Inflammatory macrophage treated with lipopolysaccharide for 4 hours (primary cell): ENCODE results near the gene SLC39A5.
"Not testable (repeated sequence)": the region's sequence is repeated elsewhere in the genome, so short reads cannot be mapped to it uniquely, and the experiment has no call there.

Experiments used
- DNase-seq: peaks from one replicate; pipeline ENCODE4 v3.0.0-alpha.2; 2020

The SLC39A5 gene

DNA sequence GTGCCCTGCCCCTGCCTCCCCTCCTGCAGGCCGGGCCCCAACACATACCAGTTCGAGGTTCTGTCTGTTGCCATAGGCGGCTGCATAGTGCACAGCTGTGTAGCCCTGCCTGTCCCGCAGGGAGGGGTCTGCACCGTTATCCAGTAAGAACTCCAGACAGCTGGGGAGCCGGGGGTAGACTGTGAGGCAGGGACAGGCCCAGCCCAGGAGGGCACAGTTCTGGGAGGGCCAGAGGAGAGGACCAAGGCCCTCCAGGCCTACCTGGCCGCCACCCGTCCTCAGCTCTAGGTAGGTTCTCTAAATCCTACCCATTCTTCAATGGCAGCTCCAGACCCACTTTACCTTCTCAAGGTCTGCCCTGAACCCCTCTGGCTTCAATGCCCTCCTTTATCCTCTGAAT lies 18.9 kb downstream of the SLC39A5 start:
- no peak for DNase-seq

DNA sequence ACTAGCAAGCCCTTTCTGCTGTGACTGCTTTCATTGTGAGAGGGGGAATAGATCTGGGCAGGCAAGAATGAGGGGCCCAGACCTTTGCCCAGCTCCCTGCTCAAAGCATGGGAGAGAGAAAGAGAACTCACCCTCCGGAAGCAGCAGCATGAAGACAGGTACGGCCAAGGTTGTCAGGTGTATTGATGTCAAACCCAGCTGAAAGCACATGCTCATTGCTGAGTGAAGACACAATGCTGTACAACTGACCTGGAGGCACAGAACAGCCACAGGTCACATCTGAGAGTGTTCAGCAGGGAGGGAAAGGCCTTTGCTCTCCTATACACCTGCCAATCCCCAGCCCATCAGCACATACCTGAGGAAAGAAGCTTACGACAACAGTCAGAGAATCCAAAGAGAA lies 22.8 kb downstream of the SLC39A5 start:
- DNase-seq = no peak

DNA sequence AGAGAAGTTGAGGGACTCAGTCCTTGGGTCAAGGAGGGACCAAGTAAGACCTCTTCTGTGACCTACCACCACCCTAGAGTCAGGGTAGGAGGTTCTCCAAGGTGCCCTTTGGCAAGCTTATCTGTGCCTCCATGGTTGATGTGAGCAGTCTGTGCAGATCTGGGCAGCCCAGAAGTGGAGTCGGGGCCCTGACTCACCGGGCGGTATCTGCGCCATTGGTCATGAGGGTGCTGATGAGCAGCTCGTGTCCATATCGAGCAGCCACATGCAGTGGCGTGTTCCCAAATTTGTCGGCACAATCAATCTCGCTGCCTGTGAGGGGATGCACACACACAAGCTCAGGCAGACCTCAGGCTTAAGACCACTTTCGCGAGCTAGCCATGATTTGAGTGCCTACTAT lies 23.2 kb downstream of the SLC39A5 start:
- no peak for DNase-seq

DNA sequence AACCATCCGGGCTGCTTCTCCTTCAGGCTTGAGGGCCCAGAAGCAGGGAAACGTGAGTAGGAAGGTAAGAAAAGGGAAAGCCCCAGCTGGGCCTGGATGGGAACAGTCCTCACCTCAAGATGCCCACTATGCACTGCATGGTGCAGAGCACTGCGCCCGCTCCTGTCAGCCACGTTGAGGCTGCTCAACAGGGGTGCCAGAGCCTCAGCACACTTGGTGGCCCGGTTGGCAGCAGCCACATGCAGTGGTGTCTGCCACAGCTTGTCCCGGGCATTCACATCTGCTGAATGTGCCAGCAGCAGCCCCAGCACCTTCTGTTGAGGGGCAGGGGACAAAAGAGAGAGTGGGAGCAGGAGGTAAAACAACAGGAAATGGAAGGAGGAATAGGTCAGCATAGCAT lies 25.8 kb downstream of the SLC39A5 start:
- no peak for DNase-seq

DNA sequence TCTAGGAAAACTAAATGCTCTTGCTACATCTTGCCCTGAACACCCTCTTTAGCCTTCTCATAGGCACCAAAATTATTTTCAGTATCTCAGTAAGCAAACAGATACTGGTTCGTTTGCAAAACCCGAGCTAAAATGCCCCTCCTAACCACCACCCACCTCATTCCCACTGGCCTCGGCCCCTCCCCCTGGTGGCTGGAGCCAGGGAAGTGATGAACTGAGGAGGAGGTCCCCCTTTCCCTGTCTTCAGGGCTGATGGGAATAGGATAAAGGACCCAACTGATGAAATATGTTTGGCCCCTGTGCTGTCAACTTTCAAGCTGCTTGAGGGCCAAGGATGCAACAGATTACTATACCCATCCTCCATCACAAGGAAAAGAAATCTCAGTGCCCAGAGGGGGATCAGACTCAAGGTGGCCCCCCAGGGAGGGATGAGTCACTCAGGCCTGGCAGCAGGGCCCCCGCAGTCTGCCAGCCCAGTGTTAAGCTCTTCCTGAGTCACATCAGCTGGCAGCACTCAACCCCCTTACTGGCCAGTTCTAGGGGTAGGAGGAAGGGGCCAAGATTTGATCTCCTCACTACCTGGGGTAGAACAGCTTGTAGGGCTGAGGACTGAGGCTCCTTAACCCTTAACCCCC lies 26.6 kb downstream of the SLC39A5 start:
- DNase-seq = no peak

DNA sequence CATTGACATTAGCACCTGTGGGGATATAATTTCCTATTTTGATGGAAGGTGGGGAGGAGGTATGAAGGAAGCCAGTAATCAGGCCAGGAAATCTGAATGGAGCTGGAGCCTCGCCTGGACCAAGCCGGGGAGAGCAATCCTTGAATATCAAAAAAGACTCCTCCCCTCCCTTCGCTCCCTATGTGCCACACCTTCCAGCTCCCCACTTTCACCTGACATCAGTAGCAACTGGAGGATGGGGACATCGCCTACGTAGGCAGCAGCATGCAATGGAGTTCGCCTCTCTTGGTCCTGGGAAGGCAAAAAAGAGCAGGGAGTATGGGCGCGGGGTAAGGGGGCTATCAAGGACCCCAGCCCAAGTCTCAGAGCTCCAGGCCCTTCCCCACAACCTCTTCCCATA lies 27.2 kb downstream of the SLC39A5 start:
- DNase-seq = no peak

DNA sequence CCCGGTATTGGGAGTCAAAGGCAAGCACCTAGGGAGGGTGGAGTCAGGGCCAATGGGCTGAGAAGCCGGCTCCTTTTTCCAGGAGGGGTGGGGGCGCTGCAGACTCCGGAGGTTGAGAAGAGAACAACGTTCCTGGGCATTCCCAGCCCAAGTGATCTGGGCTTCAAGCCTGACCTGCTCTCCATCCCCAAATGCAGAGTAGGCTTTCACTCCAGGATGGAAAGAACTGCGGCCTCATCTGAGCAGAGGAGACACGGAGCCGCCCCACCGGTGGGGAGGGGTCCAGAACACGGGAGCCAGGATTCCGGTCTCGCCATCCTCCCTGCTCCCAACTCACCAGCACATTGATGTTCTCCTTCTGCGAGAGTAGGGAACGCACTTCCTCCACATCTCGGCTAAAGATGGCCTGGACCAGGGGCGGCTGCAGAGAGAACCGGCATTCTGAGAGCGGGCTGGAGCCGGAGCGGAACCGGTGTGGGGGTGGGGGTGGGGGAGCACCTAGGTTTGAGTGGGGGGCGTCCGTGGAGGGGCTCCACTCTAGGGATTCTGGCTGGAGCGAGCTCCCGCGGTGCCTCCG lies 27.7 kb downstream of the SLC39A5 start:
- peak; percentile 10 for DNase-seq

DNA sequence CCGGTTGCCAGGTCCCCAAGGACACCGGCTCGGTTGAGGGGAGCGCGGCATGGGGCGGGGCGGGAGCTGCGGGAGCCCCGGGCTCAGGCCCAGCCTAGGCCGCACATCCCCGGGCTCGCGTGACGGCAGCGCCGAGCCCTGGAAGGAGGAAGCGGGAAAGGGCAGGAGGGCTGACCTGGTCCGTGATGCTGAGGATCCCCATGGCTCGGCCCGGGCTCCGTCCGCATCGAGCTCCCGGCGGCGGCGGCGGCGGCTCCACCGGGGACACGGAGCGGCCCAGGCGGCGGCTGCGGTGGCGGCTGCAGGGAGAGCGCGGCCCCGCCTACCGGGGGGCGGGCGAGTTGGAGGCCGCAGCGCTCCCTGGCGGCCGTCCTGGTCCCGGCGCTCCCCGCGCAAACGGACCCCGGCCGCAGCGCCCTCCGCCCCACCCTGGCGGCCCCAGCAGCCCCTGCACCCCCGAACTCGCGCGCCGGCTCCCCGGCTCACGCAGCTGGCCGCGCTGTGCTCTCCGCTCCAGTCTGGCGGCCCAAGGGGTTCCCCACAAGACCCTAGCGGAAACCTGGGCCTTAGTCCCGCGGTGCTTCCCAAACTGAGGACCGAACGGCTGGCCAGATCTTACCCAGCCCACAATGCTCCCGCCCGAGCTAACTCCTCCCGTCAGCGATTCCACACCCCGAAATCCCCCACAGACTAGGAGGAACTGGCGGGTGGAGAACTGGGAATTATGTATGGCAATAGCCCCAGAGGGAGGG lies 28.4 kb downstream of the SLC39A5 start, which contains the start of gene ANKRD52:
TSS of gene ANKRD52 (minus strand) at position 317 of the 752 bp plus-strand sequence. CDS start at position 202, 115 bp downstream.
- peak; percentile 74 for DNase-seq

DNA sequence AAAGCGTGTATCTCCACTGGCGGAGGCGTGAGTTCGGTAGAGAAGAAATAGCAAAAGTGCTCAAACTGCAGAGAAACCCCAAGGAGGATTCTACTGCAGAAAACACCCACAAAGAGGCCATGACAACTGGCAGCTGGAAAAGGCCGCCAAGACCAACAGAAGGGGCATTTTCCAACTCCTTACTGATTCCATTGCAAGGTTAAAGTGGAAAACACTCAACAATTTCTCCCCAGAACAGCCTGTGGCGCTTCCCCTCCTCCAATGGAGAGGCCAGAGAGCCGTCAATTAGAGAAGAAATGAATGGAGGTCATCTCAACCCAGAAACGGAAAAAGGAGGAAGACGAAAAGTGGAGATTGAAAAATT lies 29.0 kb downstream of the SLC39A5 start:
- DNase-seq = no peak

DNA sequence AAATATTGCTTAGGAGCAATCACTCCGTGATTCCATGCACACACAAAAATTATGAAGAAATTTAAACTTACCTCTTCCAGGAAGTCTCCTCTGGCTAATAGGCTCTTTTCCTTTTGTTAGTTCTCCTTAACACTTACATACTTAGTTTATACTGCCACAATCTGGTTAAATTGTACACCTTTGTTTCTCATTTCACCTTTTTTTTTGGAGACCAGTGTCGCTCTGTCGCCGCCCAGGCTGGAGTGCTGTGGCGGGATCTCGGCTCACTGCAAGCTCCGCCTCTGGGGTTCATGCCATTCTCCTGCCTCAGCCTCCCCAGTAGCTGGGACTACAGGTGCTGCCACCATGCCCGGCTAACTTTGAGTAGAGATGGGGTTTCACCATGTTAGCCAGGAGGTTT lies 30.5 kb downstream of the SLC39A5 start:
- no peak for DNase-seq

DNA sequence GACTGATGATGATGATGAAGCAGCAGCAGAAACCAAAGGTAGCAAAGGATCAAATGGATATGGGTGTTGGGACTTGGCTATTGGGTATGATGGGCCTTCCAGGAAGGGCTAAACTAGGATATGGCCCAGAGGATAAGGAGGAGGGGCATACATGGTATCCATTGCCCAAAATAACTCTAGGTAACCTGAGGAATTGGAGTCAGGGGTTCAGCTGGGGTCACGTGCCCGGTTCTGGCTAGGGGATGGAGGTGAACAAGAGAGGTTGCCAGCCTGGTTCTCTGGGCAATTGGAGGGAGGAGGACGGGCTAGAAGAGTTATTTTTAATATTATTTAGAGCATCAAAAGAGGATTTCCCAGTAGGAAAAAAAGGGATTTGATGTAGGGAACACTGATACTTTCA lies 31.1 kb downstream of the SLC39A5 start:
- DNase-seq = no peak

DNA sequence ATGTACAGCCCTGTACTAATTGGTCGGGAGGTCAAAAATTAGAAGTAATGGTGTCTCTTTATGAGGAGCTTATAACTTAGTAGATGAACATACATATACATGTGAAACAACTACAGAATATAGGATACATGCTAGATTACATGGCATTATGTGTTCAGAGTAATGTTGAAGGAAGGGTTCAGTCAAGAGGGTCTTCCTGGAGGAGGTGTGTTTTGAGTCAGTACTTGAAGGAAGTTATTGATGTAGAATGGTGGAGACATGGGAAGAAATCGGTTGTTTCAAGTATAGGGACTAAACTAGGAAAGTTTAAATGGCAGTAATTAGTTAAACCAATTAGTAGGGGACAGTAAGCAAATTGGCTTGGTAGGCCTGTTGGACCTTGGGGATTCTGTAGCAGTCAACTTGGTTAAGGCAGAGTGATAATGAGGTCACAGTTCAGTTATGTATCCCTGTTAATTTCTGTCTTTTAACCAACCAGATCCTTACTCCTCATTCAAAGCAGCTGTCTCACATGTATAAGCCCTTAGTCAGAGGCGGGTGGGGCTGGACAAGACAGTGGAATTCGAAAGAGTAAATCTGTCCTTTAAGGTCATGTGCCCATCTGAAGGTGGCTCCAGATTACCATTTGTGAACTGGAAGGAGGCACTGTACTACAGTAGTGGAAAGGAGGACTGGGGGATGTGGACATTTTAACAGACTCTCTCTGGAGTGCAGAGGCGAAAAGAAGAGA lies 31.8 kb downstream of the SLC39A5 start:
- peak; percentile 30 for DNase-seq

DNA sequence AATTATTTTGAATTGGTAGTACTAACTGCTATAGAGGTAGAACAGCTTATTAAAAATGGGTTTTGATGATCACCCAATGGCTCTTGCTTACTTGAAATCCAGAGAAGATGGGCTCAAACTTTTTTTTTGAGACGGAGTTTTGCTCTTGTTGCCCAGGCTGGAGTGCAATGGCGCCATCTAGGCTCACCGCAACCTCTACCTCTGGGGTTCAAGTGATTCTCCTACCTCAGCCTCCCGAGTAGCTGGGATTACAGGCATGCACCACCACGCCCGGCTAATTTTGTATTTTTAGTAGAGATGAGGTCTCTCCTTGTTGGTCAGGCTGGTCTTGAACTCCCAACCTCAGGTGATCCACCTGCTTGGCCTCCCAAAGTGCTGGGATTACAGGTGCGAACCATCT lies 33.1 kb downstream of the SLC39A5 start:
- DNase-seq = not testable (repeated sequence)

DNA sequence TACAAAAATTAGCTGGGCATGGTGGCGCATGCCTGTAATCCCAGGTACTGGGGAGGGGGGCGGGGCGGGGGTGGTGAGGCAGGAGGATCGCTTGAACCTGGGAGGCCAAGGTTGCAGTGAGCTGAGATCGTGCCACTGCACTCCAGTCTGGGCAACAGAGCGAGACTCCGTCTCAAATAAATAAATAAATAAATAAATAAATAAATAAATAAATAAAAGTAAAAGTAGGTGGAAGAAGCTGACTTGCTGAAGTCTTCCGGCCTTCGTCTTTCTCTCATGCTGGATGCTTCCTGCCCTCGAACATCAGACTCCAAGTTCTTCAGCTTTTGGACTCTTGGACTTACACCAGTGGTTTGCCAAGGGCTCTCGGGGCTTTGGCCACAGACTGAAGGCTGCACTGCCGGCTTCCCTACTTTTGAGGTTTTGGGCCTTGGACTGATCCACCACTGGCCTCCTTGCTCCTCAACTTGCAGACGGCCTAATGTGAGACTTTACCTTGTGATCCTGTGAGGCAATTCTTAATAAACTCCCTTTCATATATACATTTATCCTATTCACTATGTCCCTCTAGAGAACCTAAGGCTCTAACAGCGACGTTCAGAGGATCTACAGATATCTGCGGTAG lies 36.3 kb downstream of the SLC39A5 start:
- DNase-seq = not testable (repeated sequence)

DNA sequence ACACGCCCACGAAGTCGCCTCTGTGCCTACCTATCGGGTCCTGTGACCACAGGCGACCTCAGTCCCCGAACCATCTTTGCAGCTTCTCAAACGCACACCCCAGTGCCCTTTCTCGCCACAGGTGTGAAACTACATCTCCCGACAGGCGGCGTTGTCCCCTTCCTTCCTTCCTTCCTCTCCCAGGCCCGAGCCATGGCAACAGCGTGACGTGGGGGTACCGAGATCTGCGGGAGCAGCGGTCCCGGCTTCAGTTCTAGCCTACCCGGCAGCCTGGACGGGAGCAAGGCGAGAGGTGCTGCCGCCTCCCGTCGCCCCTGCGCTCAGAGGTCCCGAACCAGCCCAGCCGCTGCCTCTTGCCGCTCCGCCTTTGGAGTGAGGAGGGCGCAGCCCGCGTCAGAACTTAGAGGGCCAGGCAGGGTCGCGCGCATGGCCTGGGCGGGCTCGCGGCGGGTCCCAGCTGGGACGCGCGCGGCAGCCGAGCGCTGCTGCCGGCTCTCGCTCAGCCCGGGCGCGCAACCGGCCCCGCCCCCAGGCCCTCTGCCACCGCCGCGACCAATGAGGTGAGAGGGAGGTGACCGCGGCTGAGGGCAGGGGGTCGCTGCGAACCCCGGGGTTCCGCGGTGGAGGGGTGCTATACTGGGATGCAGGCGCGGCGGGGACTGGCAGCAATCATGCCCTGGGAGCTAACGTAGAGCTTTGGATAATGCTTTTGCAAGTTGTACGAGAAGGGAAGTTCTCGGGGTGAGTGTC lies 37.0 kb downstream of the SLC39A5 start, which contains the start of gene COQ10A:
TSS of gene COQ10A (plus strand) at position 250 of the 750 bp plus-strand sequence. CDS start at position 427, 177 bp downstream.
- peak; percentile 74 for DNase-seq

DNA sequence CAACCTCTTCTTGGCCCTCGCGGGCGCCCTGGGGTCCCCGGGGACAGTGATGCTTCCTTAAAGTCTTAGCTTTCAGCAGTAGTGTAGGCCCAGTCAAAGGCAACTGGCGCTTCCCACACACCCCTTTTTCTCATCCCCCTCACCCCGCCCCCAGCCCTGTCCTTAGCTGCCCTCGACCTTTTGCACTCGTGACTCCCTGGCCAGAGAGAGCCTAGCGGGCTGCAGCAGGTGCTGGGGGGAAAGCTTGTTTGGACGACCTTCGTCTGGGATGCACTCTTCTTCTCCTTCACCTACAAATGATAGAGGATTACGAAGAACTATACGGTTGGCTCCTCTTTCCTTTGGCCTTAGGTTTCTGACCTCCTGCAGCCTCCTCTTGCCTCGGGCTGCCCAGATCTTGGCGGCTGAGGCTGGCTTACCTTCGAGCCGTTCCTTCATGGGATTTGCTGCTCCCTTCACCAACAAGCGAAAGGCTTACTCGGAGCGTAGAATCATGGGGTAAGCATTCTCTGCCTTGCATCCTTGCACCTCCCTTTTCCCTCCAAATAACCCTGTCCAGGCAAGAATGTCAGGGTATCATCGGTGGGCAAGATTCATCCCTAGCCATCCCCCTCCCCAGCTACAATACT lies 37.7 kb downstream of the SLC39A5 start:
- no peak for DNase-seq

DNA sequence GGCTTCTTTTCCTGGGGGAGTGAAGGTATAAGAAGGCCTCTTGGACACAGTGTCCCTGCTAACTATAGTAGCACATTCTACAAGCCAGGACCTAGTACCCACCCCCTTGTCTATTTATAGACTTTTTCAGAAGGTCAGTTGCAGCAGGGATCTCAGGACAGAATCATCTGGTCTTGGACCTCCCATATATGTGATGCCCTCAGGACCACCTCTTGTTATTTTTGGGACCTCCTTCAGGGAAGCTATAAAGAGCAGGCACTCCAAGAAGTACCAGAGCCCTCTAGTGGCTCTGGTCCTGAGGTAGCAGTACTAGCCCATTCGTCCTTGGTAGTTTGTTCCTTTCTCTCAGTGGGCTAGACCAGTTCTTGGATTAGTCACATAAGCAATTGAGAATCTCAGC lies 41.2 kb downstream of the SLC39A5 start:
- DNase-seq = peak; percentile 16

DNA sequence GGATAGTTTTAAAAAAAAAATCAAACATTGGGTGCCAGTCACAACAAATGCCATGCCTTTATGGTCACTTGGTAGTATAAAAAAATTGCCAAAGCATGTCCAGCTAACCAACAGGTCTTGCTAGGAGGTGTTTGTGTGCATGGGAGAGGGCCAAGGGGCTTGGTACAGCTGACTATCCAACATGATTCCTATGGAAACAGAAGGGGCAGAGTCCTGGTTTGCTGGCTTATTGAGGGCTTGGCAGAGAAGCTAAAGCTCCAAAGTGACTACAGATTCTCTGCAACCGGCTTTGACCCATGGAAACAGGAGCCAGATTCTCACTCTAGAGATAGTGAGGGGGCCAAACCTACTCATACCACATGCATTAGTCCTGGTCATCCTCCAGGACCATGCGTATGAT lies 42.6 kb downstream of the SLC39A5 start:
- not testable (repeated sequence) for DNase-seq

DNA sequence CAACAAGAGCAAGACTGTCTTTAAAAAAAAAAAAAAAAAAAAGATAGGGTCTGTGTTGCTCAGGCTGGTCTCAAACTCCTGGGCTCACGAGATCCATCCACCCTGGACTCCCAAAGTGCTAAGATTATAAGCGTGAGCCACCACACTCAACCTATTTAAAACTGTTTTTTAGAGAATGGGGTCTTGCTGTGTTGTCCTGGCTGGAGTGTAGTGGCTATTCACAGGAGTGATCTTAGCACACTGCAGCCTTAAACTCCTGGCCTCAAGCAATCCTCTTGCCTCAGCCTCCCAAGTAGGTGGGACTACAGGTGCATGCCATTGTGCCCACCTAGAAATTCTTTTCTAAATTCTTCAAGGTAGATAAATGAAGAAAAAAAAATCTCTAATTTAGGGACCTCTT lies 44.4 kb downstream of the SLC39A5 start:
- no peak for DNase-seq

DNA sequence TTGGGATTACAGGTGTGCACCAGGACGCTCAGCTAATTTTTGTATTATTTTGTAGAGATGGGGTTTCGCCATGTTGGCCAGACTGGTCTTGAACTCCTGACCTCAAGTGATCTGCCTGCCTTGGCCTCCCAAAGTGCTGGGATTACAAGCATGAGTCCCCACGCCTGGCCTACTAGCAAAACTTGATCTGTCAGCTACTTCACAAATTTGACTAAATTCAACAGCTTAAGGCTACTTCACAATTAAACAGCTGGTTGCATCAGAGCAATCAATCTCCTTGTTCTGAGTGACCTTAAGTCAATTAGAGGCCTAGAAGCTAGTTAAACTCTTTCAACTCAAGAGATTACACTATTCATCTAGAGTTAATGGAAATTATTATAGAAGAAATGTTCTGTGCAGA lies 49.1 kb downstream of the SLC39A5 start:
- DNase-seq = no peak

DNA sequence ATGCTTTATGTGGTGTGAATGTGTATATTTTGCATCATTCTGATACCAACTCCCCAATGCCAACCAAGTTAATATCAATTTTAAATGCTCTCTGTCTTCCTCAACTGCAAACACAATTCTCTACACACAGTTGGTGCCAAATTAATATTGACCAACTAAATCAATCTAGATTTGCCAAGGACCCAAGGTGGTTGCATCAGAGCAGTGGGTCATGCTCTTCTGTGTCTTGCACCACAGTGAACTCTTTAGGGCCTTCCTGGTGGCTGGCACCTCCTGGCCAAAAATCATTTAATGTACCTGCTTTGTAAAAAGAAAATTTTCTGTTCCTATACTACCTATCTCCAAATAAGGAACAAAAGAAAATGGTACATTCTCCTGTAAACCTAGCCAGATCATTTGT lies 51.0 kb downstream of the SLC39A5 start:
- DNase-seq = no peak

DNA sequence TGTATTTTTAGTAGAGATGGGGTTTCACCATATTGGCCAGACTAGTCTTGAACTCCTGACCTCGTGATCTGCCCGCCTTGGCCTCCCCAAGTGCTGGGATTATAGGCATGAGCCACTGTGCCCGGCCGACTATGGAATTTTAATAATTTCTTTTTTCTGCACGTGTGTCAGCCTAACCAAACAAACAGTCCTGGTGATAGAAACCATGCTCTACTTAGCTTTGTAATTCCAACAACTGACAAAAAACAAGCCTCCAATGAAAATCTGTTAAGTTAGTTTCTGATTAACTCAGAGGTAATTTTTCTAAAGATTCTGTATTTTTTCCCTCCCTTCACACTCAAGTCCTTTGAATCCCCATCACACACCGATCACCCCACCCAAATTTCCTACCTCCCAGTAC lies 52.2 kb downstream of the SLC39A5 start:
- DNase-seq = no peak
